ENCODE results near the gene UBE2I. TPM values are rescaled to one million over a fixed set of nuclear protein-coding genes. Genes with fewer than 3 reads are reported as not detected.
"Not testable (repeated sequence)": the region's sequence is repeated elsewhere in the genome, so short reads cannot be mapped to it uniquely, and the experiment has no call there.

Gene UBE2I
- total and polyA plus RNA-seq, 7 donors: 38.4 to 95.3 (median 54.5) TPM

GRCh38 chr16:1295465-1295864 lies 14.0 kb upstream of the UBE2I start:
- intact Hi-C loops (cut with DNase I): no loop called here
- Histone ChIP-seq H3K27me3 (peaks cover 12 to 41% (median 39%) of the 10 kb centered on the region in 3 donors), H3K27ac (no peak overlapping the region), H3K4me3 (no peak overlapping the region), H3K9me3 (no peaks in the 10 kb centered on the region), H3K36me3 (no peaks in the 10 kb centered on the region), H3K4me1 (peaks cover 0 to 9% (median 0%) of the 10 kb centered on the region in 4 donors)
- WGBS, 2 donors: 75 to 85% methylated on average over 5 of the region's 5 CpGs
- TF ChIP-seq POLR2AphosphoS5 (IDR thresholded peaks at IDR 0.05) (no peak), CTCF (IDR thresholded peaks at IDR 0.05) (no peak), EP300 (IDR thresholded peaks at IDR 0.05) (no peak), POLR2A (IDR thresholded peaks at IDR 0.05) (no peak)
- no peak for DNase-seq

GRCh38 chr16:1296688-1297017 lies 12.8 kb upstream of the UBE2I start:
- peaks cover 18 to 41% (median 39%) of the 10 kb centered on the region in 3 donors for H3K27me3 ChIP-seq
- H3K27ac ChIP-seq; intact Hi-C loops (cut with DNase I); H3K4me3 ChIP-seq; H3K36me3 ChIP-seq; DNase-seq; H3K9me3 ChIP-seq: not testable (repeated sequence)
- H3K4me1 ChIP-seq: peaks cover 0 to 15% (median 8%) of the 10 kb centered on the region in 4 donors
- WGBS, 2 donors: 81 to 82% methylated on average over 8 of the region's 8 CpGs

GRCh38 chr16:1297018-1297696 lies 12.3 kb upstream of the UBE2I start:
- TF ChIP-seq POLR2AphosphoS5 (IDR thresholded peaks at IDR 0.05) (no peak), EP300 (IDR thresholded peaks at IDR 0.05) (no peak), CTCF (IDR thresholded peaks at IDR 0.05) (no peak), POLR2A (IDR thresholded peaks at IDR 0.05) (no peak)
- no peak for DNase-seq
- H3K27me3 ChIP-seq: peaks cover 18 to 42% (median 41%) of the 10 kb centered on the region in 3 donors
- no peaks in the 10 kb centered on the region for H3K9me3 ChIP-seq
- no peak overlapping the region for H3K27ac ChIP-seq
- no peak overlapping the region for H3K4me3 ChIP-seq
- intact Hi-C loops (cut with DNase I): no loop called here
- 29 to 44% methylated on average over 6 of the region's 6 CpGs for WGBS, 2 donors
- peaks cover 0 to 15% (median 8%) of the 10 kb centered on the region in 4 donors for H3K4me1 ChIP-seq
- H3K36me3 ChIP-seq: no peaks in the 10 kb centered on the region

GRCh38 chr16:1298406-1298805 lies 11.0 kb upstream of the UBE2I start:
- intact Hi-C loops (cut with DNase I): no loop called here
- 94 to 95% methylated on average over 14 of the region's 14 CpGs for WGBS, 2 donors
- DNase-seq: no peak
- no peak for TF ChIP-seq POLR2A (IDR thresholded peaks at IDR 0.05)
- no peak for TF ChIP-seq POLR2AphosphoS5 (IDR thresholded peaks at IDR 0.05)
- TF ChIP-seq CTCF (IDR thresholded peaks at IDR 0.05): no peak
- no peak for TF ChIP-seq EP300 (IDR thresholded peaks at IDR 0.05)
- Histone ChIP-seq H3K27ac (no peak overlapping the region), H3K4me3 (no peak overlapping the region), H3K9me3 (no peaks in the 10 kb centered on the region), H3K27me3 (peaks cover 18 to 44% (median 42%) of the 10 kb centered on the region in 3 donors), H3K36me3 (no peaks in the 10 kb centered on the region), H3K4me1 (peaks cover 0 to 15% (median 8%) of the 10 kb centered on the region in 4 donors)

GRCh38 chr16:1299012-1299867 lies 10.2 kb upstream of the UBE2I start:
- DNase-seq: no peak
- 37 to 75% methylated on average over 31 of the region's 31 CpGs for WGBS, 2 donors
- intact Hi-C loops (cut with DNase I): no loop called here
- H3K36me3 ChIP-seq: no peaks in the 10 kb centered on the region
- TF ChIP-seq POLR2A (IDR thresholded peaks at IDR 0.05) (no peak), POLR2AphosphoS5 (IDR thresholded peaks at IDR 0.05) (no peak), EP300 (IDR thresholded peaks at IDR 0.05) (no peak), CTCF (IDR thresholded peaks at IDR 0.05) (no peak)
- no peak overlapping the region for H3K27ac ChIP-seq
- no peak overlapping the region for H3K4me3 ChIP-seq
- H3K27me3 ChIP-seq: peaks cover 18 to 51% (median 37%) of the 10 kb centered on the region in 3 donors
- peaks cover 0 to 15% (median 8%) of the 10 kb centered on the region in 4 donors for H3K4me1 ChIP-seq
- no peaks in the 10 kb centered on the region for H3K9me3 ChIP-seq
